GM12874 (cell line): Measurements from ENCODE around the gene HMCN2.

ENCODE experiments used
- CTCF ChIP-seq: IDR thresholded peaks from 2 replicates; pipeline ENCODE4 v1.5.1; 2011; ENCODE audit warnings: low read depth, mild to moderate bottlenecking, control low read depth, low read length, moderate library complexity; ENCODE audit not compliant: insufficient read depth

The HMCN2 gene

GRCh38 chr9:130474106-130474505 is 208.5 kb downstream of the HMCN2 start:
- TF ChIP-seq CTCF, result no peak

- TF ChIP-seq CTCF, result no peak
Measured at GRCh38 chr9:130476151-130476730, 210.7 kb downstream of the HMCN2 start.

GRCh38 chr9:130477564-130477963 is 212.0 kb downstream of the HMCN2 start:
- no peak for TF ChIP-seq CTCF

- no peak for TF ChIP-seq CTCF
Measured at GRCh38 chr9:130478152-130478551, 212.6 kb downstream of the HMCN2 start.

- no peak for TF ChIP-seq CTCF
Measured at GRCh38 chr9:130478736-130479575, 213.4 kb downstream of the HMCN2 start.

GRCh38 chr9:130479587-130479986 is 214.0 kb downstream of the HMCN2 start:
- TF ChIP-seq CTCF, result no peak

GRCh38 chr9:130480673-130481072 is 215.1 kb downstream of the HMCN2 start:
- 0 out of 2 replicates have a peak, but pooled peaks have one; percentile 5 for TF ChIP-seq CTCF
